Activated CD8-positive, alpha-beta memory T cell treated with anti-CD3 and anti-CD28 coated beads, Interleukin-2, amount 50 U/mL, for 24 hours (primary cell): Measurements from ENCODE around the gene SIL1.

Source experiments
- DNase-seq: peaks from one replicate; pipeline ENCODE4 v3.0.0-alpha.2; 2020; ENCODE audit errors: extremely low read depth

The SIL1 gene

GRCh38 chr5:138961729-138962128 lies 236.4 kb downstream of the SIL1 start:
- DNase-seq = no peak

DNA sequence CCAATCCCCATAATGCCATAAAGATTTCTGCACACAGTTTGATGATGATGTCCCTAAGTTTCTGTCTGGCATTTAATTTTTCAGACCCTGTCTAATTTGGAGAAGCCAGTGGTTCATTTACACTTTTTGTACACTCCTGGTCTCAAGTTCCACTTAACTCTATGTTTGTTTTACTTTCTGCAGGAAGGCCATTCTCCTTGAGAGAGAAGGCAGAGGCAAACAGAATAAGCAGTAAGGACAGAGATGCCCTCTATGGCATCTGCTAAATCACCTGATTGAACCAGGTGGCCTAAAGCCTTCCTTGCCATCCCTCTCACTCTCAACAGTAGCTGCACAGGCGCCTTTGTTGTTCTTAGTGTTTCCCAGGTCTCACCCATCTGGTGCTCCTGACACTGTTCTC lies 236.9 kb downstream of the SIL1 start:
- DNase-seq = no peak

DNA sequence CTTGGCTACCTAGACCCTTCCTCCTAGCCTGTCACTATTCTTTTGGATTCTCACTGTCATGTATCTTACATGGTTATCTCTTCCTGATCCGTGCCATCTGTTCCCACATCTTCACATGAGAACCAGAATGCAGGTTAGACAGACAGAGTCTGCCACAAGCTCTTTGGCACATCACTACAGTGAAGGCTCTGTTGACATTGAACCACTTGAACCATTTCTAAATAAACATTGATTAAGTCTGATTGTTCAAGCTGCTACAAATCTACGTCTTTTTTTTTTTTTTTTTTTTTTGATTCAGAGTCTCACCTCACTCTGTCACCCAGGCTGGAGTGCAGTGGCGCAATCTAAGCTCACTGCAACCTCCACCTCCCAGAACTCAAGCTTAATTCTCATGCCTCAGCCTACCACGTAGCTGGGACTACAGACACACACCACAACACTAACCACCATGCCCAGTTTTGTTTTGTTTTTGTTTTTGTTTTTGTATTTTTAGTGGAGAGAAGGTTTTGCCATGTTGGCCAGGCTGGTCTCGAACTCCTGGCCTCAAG lies 237.9 kb downstream of the SIL1 start:
- no peak for DNase-seq

DNA sequence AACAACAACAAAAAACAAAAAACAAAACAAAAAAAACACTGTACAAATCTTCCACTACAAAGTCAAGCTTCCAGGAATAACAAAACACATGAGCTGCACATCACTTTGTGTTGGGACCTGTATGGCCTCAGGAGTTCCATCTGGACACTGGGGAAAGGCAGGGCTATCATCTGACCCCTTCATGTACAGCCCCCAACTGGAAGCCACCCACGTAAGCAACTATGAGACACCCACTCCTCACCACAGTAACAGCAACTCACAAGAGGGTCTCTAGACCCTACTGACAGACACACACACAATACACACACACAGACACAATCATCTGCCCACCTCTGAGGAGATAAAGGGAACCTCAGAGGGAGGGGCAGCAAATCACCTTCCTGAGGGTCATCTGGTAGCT lies 241.4 kb downstream of the SIL1 start:
- no peak for DNase-seq

DNA sequence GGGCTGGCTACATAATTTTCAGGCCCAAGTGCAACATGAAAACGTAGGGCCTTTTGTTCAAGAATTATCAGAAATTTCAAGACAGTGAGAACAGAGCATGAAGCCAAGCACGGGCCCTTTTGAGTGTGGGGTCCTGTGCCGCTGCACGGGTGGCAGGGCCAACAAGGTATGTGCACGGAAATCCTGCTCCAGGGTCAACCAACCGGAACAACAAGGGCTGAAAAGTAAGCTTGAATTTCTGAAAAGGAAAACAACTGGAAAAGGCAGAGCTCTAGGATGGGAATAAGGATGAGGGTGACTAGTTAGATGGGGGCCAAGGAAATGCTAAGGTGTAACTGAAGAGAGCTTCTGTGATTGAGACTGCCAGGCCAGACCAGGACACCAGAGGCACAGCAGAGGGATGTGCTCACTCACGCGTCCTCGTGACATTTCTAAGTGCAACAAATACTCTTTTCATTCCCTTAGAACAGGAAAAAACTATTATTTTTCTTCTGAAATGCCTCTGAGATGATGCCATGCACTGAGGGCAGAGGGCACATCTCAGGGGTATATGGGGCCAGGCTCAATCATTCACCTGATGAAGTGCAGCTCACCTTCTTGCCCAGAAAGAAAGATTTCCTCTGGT lies 242.4 kb downstream of the SIL1 start:
- DNase-seq = no peak

DNA sequence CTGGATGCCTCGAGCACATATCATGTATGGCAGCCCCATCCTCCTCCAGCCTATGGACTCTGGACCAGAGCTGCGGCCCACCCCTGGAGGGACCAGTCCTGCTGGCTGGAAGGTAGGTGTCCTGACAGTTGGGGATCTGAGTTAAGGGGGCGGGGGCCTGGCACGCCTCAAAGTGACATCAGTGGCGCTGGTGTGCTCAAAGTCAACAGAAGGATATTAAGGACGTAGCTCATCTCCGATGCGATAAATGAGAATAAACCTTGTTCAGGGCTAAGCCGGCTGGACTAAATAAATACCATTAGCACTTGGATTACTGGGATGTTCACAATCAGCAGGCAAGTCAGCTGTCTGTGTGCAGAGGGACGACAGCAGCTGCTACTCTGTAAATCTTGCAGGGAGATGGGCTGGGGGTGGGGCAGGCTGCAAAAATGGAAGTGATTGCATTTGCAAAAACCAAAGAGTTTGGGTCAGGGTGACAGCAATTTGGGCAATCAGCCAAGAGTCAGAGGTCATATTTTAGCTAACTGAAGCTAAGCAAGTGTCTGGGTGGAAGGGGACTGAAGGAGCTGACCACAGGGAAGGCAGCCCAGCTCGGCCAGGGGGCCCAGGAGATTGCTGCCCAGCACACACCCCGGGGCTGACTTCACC lies 243.0 kb downstream of the SIL1 start:
- no peak for DNase-seq

- no peak for DNase-seq
These were observed 243.7 kb downstream of the SIL1 start for GRCh38 chr5:138954257-138955012.

GRCh38 chr5:138953387-138954256 lies 244.5 kb downstream of the SIL1 start:
- no peak for DNase-seq

- DNase-seq = no peak
These were observed 245.2 kb downstream of the SIL1 start for GRCh38 chr5:138952962-138953361.

- DNase-seq = no peak
These were observed 246.0 kb downstream of the SIL1 start for GRCh38 chr5:138951986-138952735.

DNA sequence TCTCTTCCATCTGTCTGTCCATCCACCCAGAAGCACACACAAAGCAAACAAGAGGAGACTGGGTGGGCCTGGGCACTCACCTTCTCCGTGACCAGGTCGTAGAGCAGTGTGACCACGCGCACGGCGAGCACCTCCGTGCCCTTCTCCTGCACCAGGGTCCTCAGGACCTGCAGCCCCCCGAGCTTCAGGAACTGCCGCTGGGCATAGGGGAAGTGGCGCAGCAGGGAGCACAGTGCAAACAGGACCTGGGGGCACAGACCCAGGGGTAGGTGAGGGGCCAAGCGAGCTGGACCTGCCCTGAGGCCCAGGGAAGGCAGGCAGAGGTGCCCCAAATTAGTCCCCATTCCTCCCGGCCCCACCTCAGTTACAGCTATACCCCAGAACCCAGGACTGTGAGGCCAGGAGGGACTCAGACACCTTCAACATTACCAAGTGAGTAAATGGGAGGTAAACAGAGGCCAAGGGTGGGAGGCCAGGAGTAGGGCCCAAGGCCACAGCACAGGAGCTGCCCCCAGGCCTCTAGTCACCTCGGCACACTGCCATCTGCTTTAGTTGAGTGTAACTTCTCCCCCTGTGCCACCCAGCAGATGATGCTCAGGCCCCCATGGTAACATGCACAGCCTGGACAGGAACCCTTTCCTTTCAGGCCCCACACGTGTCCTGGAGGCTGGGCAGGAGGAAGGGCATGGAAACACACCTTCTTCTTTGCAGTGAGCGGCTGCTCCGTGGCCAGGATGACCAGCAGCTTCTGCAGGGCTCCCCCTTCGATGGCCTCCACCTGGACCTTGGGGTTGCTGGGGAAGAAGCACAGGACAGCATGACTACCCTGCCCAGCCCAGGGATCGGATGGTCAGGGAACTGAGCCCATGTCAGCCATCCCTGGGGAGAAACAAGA lies 246.8 kb downstream of the SIL1 start:
- no peak for DNase-seq

- DNase-seq = no peak
These were observed 247.6 kb downstream of the SIL1 start for GRCh38 chr5:138950421-138951031.

- no peak for DNase-seq
These were observed 248.2 kb downstream of the SIL1 start for GRCh38 chr5:138949988-138950387.

GRCh38 chr5:138949223-138949574 lies 249.0 kb downstream of the SIL1 start:
- no peak for DNase-seq

DNA sequence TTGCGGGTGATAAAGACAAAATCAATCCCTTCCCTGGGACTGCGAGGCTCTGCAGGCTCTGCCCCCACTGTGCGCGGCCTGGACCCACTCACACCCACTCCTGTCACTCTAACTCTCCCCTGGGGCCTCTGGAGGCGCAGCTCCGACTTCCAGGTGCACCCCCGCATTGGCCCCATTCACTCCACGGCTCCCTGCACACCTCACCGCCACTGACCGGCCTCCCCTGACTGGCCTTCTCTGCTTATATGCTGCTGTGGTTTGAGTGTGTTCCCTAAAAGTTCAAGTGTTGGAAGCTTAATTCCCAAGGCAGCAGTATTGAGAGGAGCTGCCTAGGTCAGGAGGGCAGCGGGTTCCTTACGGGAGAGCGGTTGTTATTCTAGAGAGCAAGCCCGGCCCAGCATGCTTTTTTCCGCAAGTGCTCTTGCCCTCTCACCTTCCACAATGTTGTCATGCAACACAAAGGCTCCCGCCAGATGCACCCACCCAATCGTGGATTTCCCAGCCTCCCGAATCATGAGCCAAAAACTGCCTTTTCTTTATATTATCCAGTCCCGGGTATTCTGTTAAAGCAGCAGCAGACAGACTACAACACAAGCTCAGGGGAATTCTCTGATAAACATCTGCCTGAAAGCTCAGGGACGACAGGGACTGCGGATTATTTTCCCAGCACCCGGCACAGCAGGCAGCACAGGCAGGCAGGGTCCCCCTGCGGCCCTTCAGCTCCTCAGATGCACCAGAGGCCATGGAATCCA lies 249.5 kb downstream of the SIL1 start:
- DNase-seq = no peak

- no peak for DNase-seq
These were observed 250.4 kb downstream of the SIL1 start for GRCh38 chr5:138947780-138948179.

DNA sequence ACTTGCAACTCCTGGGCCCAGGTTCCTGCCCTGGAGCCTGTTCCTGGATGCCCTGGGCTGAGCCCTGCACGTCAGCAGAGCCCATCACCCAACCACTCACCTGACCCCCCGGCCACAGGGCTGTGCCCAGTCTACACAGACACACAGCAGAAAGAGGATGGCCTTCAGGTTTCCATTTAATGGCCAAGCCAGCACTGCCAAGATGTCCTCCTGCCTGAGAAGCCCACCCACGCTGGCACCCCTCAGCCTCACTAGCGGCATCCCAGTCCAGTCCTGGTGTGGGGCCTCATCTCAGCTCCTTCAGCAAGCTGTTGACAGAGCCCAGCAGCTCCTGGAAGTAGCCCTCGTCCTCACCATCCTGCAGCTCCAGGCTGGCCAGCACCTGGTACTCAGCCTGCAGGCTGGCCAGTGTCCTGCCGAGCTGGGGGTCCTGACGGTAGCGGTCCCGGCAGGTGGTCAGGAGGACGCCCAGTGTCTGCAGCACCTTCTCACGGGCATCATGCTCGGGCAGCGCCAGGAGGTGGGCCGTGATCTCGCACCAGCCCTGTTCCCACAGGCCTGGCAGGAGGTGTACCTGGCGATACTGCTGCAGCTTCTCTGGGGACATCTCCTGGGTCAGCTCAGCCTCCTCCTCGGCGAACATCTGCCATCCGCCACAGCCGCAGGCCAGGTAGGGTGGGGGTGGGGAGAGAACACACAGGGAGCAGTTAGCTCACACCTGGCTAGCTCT lies 251.2 kb downstream of the SIL1 start:
- no peak for DNase-seq

- no peak for DNase-seq
These were observed 251.9 kb downstream of the SIL1 start for GRCh38 chr5:138946241-138946623.
